Measurements from ENCODE around the gene COL4A2.

COL4A2 gene

DNA sequence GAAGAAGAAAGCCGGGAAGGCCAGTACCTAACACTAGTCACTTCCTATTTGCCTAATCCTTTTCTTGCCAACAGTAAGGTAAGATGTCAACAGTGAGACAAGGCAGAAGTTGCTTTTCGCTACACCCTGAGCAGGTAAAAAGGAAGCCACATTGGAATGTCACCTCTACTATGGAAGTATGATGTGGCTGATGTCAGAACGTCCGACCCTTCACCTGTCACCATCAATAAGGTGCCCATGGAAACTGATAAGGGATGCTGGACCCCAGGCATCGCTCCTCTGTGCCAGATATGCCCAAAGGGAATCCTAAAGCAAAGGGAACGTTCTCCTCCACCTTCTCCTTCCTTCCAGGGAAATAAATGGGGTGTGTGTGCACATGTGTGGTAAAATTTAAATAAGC lies 34.4 kb upstream of the COL4A2 start:
- DNase-seq: no peak

DNA sequence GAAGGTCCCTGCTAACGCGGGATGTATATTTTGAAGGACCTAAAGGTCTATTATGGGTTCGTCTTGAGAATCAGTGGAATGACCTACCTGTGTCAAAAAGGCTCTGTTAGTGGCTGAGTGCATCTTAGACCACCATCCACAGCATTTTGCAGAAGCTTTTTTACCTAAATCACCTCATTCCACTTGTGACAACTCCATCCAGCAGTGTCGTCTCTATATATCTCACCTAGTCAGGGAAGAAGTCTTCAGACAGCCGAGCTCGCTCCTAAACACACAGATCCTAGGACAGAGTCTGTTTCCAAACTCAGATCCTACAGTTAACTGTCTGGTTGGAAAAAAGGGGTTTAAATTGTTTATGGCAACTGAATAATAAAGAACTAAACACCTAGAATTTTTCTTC lies 33.8 kb upstream of the COL4A2 start:
- no peak for DNase-seq

DNA sequence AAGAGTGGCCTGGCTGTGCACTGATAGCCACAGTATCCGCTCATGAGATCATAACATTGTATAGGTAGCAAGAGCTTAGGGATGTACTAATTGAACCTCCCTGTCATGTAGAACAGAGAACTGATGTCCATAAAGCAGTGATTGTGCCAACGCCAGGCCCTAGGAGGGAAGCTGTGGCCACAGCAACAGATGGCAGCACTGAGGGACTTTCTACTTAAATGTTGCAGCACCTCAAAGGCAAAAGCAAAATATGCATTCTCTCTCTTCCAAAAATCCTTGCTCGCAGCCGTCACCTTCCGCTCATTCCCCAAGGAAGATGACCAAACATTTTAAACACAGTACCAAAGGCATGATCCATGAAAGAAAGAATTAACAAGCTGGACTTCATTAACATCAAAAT lies 32.4 kb upstream of the COL4A2 start:
- no peak for DNase-seq

DNA sequence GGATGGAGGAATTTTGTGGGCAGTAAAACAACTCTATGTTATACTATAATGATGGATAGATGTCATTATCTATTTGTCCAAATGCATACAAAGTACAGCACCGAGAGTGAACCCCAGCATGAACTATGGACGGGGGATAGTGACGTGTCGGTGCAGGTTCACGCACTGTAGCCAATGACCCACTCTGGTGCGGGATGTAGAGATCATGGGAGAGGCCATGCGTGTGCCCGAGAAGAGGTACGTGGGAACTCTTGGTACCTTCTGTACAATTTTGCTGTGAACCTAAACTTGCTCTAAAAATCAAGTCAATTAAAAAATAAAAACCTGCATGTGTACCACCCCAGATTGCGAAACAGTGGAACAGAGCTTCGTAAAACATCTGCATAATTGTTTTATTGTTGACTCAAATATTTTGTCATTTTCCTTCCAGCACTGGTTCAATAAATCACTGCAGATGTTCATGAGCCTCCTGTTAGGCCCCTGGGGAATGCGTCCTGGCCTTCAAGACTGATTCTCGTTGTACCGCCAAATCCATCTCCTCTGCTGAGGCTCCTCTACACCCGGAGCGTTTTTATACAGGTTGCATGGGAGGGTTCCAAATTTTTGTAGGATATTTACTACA lies 31.0 kb upstream of the COL4A2 start:
- no peak for DNase-seq

DNA sequence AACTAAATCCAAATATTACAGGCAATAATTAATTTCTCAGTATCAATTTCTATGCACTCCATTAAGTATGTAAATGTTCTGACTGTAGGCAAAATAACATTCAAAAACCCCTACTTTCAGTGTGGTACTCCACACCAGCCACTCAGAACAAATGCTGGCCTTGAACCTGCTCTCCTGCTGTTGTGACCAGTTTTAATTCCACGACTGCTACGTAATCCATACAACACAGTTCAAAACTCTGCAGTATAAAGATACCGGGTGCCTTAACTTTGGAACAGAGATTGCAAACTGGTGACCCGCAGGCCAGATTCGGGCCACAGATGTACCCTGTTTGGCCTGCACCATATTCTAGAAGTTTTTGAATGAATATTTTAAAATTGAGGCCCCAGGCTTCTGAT lies 30.5 kb upstream of the COL4A2 start:
- no peak for DNase-seq

DNA sequence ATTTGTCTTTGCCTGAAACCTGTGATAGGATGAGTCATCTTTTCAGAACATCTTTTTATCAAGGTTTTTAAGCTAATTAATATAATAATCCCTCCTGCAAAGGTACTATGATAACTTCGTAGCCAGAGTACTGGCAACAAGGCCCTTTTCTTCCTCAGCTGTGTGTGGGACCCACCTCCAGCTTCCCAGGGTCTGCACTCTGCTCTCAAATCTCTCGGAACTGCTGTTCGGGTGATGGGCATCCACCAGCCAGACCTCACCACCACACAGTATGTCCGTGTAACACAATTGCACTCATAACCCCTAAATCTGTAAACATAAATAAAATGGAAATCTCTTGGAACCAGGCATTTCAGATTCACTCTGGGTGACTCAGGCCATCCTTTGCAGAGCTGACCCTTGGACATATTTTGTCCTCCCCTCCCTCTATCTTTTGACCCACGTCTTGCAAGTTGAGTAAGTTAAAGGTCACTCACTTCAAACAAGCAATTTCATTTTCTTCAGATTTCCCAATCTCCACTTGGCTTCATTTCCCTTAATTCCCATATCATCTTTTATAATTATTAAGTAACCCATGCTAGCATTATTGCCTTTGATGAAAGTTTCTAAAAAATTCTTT lies 29.6 kb upstream of the COL4A2 start:
- no peak for DNase-seq

DNA sequence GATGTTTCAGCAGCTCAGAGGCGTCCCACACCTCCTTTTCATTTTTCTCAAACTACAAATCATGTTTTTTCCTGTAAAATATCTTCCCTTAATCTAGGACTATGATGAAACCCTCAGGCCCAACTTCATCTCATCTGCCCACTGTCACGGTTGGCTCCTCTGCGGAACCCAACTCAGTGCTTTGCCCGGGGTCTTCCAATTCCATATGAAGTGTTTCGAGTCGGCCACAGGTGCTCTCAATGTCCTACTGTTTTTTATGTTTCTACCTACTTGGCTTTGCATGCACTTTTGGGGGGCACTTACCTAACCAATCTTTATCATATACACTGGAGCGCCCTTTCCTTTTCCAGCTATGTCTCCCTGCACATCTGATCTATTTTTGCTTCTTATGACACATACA lies 28.2 kb upstream of the COL4A2 start:
- DNase-seq: no peak

DNA sequence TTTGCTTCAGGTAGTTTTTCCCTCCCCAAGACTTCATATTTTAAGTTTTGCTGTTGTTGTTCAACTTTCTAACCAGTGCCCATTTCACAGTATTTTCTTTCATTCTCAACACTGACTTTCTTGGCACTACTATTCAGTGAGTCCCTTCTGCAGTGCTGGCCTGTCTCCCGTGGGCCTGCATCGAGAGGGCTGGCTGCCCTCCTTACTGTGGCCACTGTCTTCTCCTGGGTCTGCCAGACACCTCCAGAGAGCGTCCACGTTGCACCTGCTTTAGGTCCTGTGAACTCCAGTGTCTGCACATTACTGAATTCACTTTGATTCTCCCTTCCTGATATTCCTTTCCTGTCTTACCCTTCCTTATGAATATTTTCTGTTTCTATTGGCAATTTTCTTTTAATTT lies 27.4 kb upstream of the COL4A2 start:
- DNase-seq: no peak

DNA sequence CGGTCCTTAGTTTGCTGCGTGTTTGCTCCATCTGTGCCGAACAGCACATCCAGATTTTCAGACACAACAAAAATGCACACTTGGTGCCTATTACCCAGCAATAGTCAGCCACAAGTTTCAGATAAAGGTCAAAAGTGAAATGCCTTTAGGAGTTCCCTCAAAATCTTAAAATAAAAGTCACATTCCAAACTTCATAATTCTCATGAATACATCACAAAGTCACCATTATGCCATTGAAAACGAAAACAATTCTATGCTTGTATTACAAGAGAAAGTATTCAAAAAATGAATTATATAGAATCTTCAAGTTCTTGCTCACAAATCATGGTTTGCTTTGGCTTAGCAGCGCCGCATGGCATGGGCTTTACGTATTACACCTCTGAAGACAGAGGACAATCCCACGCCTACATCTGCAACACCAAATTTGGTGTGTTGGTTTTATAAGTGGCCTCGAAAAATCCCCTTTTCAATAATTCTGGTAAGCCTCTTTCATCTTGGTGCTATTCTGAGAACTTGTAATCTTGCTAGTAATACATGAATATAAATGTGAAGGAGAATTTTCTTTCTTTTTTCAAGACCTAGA lies 26.8 kb upstream of the COL4A2 start:
- DNase-seq: no peak

DNA sequence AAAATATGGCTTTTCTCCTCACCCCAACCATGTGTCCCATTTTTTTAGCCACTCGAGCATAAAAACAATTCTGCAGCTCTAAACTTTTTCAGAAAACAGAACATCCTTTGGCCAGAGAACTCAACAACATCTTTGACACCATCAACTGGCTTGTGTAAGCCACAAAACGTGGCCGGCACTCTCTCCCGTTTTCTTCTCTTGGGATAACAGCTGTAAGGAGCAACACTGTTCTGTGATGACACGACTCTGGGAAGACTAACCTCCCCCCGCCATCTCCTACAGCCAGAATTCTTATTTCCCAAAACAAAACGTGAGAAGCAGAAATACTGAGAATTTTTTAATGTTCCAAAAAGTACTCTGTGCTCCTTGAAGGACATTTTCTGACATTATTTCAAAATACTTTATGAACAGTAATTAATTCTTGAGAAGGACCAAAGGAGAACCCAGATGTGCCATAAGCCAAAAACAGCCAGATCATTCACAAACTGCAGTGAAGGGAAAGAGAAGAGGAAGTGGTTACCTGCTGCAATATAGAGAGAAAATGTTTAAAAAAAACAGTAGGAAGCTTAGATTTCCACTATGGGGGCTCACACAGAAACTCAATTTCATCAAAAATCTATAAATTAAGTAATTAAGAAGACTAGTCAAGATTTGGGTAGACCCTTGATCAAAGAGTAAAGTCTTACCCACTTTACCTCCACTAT lies 25.9 kb upstream of the COL4A2 start:
- DNase-seq: no peak

DNA sequence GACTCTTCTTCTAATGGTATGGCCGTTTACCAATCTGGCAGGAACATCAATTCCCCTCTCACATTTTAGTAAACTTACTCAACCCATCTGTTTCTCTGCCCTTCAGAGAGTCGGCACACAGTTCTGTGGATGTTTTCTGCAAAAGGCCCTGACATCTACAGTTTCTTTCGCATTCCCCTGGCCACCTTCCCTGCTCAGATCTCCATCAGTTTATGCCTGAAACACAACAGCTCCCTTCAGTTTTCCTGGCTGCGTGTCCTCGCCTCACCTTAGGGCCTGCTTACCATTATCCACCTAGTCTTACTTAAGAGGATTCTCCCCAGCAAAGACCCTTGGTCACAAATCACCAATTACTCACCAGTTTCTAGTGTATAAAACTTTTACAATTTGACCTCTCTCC lies 25.3 kb upstream of the COL4A2 start:
- DNase-seq: no peak

DNA sequence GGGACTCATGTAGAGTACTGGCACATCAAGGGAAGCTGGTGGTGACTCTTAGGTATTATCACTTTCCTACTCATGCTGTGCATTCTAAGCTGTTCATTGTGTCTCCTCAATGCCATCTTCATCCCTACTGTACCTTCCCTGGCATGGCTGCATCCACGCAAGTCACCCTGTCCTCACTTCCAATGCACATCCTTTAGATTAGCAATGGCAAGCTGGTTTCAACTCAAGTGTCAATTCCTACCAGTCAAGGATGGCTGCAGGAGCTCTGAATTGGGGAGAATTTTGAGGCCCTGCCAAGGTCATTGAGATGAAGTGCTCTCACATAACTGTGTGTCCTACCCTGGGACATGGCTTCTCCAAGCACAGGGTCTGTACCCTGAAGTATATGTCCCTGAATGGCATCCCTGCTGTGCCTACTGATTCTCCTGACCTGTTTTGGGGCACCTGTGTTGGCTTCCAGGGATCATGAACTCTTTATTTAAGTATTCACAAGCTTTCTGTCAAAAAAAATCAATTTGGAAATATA lies 24.7 kb upstream of the COL4A2 start:
- no peak for DNase-seq

DNA sequence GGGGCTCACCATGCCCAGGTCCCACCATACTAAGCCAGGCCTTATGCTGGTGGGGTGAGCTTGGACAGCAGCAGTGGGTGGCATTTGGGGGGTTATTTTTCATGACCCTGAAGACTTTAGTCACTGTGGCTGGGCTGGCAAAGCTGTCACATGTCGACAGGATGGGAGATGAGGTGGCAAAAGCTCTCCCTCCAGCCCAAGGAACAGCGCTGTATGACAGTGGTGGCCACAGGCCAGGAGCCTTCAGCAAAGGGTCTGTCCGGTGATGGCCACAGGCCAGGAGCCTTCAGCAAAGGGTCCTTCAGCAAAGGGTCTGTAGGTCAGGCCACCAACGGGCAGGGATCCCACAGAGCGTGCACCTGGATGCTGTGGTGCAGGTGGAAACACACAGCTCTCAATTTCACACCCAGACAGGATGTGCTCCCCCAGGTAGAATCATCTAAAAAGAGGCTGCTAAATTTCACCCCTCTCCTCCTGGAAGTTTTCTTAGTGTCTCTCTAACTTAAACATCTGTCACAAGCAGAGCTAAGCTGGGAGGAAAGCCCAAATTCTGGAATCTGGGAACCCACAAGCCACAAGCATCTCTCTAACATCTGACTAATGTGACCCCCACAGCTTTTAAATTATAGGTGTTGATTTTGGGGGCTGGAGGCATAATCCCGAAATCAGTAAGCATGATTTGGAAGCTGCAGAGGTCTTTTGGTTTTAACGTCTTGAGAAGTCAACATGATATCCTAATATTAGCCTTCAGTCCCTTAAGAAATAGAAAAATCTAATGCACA lies 23.2 kb upstream of the COL4A2 start:
- DNase-seq: no peak

DNA sequence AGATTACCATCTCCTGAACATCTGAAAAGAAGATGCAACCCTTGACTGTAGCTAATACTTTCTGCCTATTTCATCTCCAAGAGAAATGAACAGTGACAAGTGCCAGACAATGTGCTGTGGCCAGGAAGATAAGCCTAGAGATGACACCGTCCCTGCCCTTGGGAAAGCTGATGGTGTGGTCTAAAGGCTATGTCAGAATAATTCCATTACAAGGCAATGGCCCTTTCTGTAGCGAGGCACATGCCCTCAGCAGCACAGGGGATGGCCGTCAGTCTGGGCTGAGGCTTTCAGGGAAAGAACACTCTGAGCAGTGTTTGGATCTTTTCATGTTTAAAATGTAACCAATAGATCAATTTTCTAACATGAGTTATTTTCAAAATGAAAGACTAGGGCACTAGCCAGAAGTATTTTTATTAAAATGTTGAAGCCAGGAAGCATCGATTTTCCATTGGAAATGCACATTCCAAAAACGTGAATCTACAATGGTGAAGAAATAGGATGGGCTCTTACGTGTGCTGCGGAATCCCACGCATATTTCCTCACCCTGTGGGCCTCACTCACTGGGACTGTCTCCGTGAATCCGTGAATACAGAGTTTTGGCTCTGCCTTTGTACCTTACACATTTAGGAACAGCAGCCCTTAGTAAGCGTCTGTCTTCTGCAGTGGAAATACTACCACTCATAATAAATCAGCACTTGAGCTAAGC lies 22.2 kb upstream of the COL4A2 start:
- DNase-seq: no peak

DNA sequence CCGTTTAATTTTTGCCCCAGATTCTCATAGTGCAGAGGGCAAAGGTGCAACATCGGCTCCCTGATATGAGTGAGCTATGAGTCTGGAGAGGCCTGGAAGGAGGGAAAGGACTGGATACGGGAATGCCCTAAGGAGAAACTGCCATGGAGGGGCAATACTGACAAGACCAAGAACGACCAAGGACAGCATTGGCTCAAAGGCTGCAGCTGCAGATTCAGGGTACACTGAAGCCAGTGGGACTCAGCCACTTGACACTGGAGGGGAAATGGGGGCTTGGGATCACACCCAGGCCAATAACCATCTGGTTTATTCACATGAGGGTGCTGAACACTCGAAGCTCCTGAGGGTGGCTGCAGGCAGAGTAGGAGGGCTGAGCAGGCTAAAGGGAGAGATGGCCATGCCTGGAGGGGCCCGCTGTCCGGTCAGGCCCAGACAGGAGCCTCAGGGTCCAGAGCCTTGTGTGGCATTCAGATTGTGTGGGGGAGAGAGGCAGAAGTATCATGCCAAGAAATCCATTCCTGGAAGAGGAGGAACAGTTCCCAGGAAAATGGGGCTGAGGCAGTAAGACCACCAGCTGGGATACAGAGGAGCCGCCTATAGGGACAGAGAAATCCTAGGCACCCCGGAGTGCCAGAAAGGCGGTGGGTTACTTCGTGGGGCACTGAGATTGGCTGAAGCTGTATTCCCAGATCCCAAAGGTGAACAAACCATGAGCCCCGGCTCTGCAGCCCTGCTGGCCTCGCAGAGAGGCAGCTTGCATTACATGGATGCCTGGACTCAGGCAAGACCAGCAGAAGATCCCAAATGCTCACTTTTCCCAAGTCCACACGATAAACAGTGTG lies 20.9 kb upstream of the COL4A2 start:
- no peak for DNase-seq

DNA sequence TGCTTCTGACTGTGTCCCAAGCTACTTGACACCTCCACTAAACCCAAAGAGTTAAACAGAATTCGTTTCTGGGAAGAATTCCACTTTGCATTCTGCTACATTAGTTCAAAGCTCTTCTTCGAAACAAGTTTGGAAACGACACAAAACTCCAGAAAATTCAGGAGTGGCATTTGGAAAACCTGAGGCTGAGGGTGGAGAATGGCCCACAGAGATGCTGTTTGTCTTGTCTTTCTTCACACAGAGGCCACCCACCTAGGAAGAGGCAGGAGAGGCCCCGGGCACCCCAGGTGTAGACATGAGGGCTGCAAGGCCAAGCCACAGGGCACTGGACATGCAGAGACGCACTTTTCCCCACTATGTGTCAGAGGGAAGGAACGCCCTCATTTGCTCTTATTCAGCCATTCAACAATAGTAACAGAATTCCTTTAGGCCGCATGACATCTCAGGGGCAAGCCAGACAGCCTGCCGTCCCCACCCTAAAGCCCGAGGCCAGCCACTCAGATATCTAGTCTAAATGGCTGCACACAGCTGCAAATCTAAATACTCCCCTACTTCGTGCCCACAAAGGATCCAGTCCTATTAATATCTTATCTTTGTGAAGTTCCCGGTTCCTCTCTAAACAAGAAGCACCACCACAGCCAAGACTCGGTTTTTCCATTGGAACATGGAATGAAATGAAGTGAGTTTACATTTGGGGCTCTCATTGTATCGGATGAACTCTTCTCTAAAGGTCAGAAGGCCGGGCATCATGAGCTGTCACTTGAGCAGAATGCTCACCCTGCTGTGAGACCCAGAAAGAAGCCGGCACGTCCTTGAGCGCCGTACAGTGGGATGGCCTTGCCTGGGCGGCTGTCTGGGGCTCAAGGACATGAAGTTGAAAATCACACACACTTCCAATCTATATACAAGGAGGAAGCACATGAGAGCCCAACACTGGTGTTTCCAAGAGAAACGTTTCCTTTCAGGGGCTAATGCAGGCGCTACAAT lies 20.0 kb upstream of the COL4A2 start:
- no peak for DNase-seq

DNA sequence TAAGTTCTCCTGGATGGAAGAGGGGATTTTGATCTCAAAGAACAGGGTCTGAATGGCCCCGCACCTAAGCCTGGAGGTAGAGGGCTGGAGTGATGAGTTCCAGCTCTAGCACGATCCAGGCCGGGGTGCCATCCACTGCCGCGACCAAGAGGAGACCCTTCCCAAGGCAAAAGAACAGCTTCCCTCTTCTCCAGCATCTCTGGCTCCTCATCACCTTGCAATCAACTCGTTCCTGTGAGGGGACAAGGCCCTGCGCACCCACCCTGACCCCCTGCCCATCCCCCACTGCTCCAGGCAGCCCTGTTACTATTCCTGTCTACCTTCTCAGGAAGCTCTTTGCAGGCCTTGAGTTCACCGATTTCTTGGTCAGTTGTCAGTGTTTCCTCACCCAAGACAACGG lies 17.9 kb upstream of the COL4A2 start:
- DNase-seq: no peak

DNA sequence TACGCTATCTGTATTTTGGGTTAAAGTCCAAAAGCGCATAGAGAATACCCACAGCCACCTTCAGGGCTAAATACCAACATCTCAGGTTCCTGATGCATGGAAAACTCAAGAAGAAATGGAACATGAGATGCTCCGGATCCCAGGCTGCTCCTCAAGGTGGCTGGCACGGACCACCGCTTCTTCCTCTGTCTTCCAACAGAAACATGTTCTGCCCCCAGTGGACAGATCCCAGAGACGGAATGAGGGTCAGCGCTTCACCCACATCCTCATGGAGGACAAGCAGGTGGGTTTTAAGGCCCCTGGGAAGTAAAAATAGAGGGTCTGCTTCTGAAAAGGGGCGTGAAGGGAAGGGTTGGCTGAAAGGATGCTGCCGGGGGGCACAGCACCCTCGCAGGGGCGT lies 17.4 kb upstream of the COL4A2 start:
- no peak for DNase-seq

DNA sequence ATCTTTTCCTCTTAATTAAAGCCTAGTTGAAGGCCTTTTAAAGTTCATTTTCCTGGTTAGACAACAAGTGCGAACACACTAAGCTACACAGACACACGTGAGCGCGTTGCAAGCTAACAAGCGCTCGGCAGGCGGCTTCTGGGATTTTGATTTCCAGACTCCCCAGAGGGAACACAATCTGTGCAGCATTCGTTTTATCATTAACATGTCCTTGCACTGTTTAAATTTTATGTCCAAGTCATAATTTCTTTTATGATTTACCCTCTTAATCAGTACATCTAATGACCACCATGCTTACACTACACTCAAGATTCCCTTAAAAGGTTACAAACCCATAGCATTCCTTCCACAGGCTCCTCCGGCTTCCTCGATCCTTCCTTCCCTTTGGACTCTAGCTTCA lies 16.9 kb upstream of the COL4A2 start:
- no peak for DNase-seq

DNA sequence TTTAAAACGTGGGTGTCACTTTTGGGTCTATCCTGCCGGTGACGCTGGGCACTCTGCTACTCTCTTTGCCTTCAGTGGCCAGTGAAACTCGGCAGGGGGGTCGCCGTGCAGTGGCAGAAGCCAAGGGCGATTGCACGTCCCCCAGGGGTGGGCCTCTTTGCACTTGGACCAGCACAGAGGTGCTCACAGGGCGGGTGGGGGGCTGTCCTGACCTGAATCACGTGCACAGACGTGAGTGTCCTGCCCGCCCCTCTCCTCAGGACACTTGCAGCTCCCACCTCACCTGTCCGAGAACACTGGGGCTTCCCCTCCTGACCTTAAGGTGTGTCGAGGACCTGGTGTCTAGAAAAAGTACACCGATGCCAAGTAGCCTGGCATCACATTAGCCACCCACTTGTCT lies 16.3 kb upstream of the COL4A2 start:
- no peak for DNase-seq

Data from NCI-H510A treated with DMSO at 0.1 percent for 48 hours (cell line).